ENCODE data around the gene CST9.

- TF ChIP-seq, protein P1, sequence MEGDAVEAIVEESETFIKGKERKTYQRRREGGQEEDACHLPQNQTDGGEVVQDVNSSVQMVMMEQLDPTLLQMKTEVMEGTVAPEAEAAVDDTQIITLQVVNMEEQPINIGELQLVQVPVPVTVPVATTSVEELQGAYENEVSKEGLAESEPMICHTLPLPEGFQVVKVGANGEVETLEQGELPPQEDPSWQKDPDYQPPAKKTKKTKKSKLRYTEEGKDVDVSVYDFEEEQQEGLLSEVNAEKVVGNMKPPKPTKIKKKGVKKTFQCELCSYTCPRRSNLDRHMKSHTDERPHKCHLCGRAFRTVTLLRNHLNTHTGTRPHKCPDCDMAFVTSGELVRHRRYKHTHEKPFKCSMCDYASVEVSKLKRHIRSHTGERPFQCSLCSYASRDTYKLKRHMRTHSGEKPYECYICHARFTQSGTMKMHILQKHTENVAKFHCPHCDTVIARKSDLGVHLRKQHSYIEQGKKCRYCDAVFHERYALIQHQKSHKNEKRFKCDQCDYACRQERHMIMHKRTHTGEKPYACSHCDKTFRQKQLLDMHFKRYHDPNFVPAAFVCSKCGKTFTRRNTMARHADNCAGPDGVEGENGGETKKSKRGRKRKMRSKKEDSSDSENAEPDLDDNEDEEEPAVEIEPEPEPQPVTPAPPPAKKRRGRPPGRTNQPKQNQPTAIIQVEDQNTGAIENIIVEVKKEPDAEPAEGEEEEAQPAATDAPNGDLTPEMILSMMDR (IDR thresholded peaks at IDR 0.05): no peak
- TF ChIP-seq POLR2A (IDR thresholded peaks at IDR 0.05): no peak
Measured at GRCh38 chr20:23640018-23640601, 34.4 kb upstream of the CST9 start.

Data from ovary (tissue), 3 donors.